ENCODE results near the gene ARHGAP10. TPM values are rescaled to one million over a fixed set of nuclear protein-coding genes. Genes with fewer than 3 reads are reported as not detected.
"Not testable (repeated sequence)": the region's sequence is repeated elsewhere in the genome, so short reads cannot be mapped to it uniquely, and the experiment has no call there.

ARHGAP10 gene
- total RNA-seq, 1 experiment from 2014 or later = 4.8 TPM

- intact Hi-C loops (cut with micrococcal nuclease; ENCODE audit: unreplicated experiment) = no loop called here
- Histone ChIP-seq H3K36me3 (ENCODE audit: insufficient read depth, low read length, poor library complexity, severe bottlenecking) (no peaks in the 10 kb centered on the region), H3K4me1 (ENCODE audit: insufficient read depth, low read length, poor library complexity, severe bottlenecking) (no peaks in the 10 kb centered on the region), H3K27me3 (replicated peaks; ENCODE audit: insufficient read depth, low read depth, low read length, poor library complexity) (no peaks in the 10 kb centered on the region), H3K4me3 (ENCODE audit: low read depth, low read length, poor library complexity, severe bottlenecking) (no peak overlapping the region), H3K9me3 (ENCODE audit: low read depth, low read length, poor library complexity, severe bottlenecking) (no peaks in the 10 kb centered on the region), H3K27ac (ENCODE audit: low read depth, low read length, poor library complexity, severe bottlenecking) (no peak overlapping the region)
- no peak for TF ChIP-seq CTCF (conservative IDR thresholded peaks at IDR 0.05; ENCODE audit: low read depth, low read length)
- TF ChIP-seq EZH2 (IDR thresholded peaks at IDR 0.05; ENCODE audit: borderline replicate concordance, low read depth, low read length, poor library complexity, severe bottlenecking) = no peak
- BruUV-seq (replicated peaks) = no TSS peak
- ChIA-PET POLR2A (ENCODE audit: low non-redundant PET) (no interaction called here), CTCF (no interaction called here)
- DNase-seq (ENCODE audit: low spot score) = no peak
Observed at GRCh38 chr4:147901916-147902315, 170.0 kb downstream of the ARHGAP10 start.

- CTCF ChIA-PET = interaction anchor here (1.3 kb wide), 1 partner anchor 42 kb away, joined by 8 read pairs; no protein-coding TSS in a partner anchor
- no TSS peak for BruUV-seq (replicated peaks)
- Histone ChIP-seq H3K27ac (ENCODE audit: low read depth, low read length, poor library complexity, severe bottlenecking) (peak overlapping the region; percentile 42), H3K9me3 (ENCODE audit: low read depth, low read length, poor library complexity, severe bottlenecking) (no peaks in the 10 kb centered on the region), H3K4me1 (ENCODE audit: insufficient read depth, low read length, poor library complexity, severe bottlenecking) (peaks cover 13% of the 10 kb centered on the region), H3K36me3 (ENCODE audit: insufficient read depth, low read length, poor library complexity, severe bottlenecking) (no peaks in the 10 kb centered on the region), H3K4me3 (ENCODE audit: low read depth, low read length, poor library complexity, severe bottlenecking) (no peak overlapping the region), H3K27me3 (replicated peaks; ENCODE audit: insufficient read depth, low read depth, low read length, poor library complexity) (no peaks in the 10 kb centered on the region)
- TF ChIP-seq CTCF (conservative IDR thresholded peaks at IDR 0.05; ENCODE audit: low read depth, low read length) (no peak), EZH2 (IDR thresholded peaks at IDR 0.05; ENCODE audit: borderline replicate concordance, low read depth, low read length, poor library complexity, severe bottlenecking) (no peak)
- intact Hi-C loops (cut with micrococcal nuclease; ENCODE audit: unreplicated experiment) = no loop called here
- peak; percentile 79 for DNase-seq (ENCODE audit: low spot score)
- POLR2A ChIA-PET (ENCODE audit: low non-redundant PET) = interaction anchor here (0.6 kb wide), 1 partner anchor 737 kb away, joined by 3 read pairs; no protein-coding TSS in a partner anchor
Observed at GRCh38 chr4:147909225-147909624, 177.3 kb downstream of the ARHGAP10 start.

- Histone ChIP-seq H3K9me3 (ENCODE audit: low read depth, low read length, poor library complexity, severe bottlenecking) (no peaks in the 10 kb centered on the region), H3K36me3 (ENCODE audit: insufficient read depth, low read length, poor library complexity, severe bottlenecking) (no peaks in the 10 kb centered on the region), H3K27me3 (replicated peaks; ENCODE audit: insufficient read depth, low read depth, low read length, poor library complexity) (no peaks in the 10 kb centered on the region), H3K27ac (ENCODE audit: low read depth, low read length, poor library complexity, severe bottlenecking) (no peak overlapping the region), H3K4me3 (ENCODE audit: low read depth, low read length, poor library complexity, severe bottlenecking) (no peak overlapping the region), H3K4me1 (ENCODE audit: insufficient read depth, low read length, poor library complexity, severe bottlenecking) (peaks cover 13% of the 10 kb centered on the region)
- no peak for DNase-seq (ENCODE audit: low spot score)
- ChIA-PET CTCF (no interaction called here), POLR2A (ENCODE audit: low non-redundant PET) (interaction anchor here (0.5 kb wide), 1 partner anchor 40 kb away, joined by 3 read pairs; no protein-coding TSS in a partner anchor)
- intact Hi-C loops (cut with micrococcal nuclease; ENCODE audit: unreplicated experiment) = no loop called here
- no TSS peak for BruUV-seq (replicated peaks)
- TF ChIP-seq EZH2 (IDR thresholded peaks at IDR 0.05; ENCODE audit: borderline replicate concordance, low read depth, low read length, poor library complexity, severe bottlenecking) (no peak), CTCF (conservative IDR thresholded peaks at IDR 0.05; ENCODE audit: low read depth, low read length) (no peak)
Observed at GRCh38 chr4:147910315-147910714, 178.4 kb downstream of the ARHGAP10 start.

- H3K36me3 ChIP-seq (ENCODE audit: insufficient read depth, low read length, poor library complexity, severe bottlenecking); H3K27me3 ChIP-seq (replicated peaks; ENCODE audit: insufficient read depth, low read depth, low read length, poor library complexity); POLR2A ChIA-PET (ENCODE audit: low non-redundant PET); H3K4me3 ChIP-seq (ENCODE audit: low read depth, low read length, poor library complexity, severe bottlenecking); BruUV-seq (replicated peaks); H3K27ac ChIP-seq (ENCODE audit: low read depth, low read length, poor library complexity, severe bottlenecking); intact Hi-C loops (cut with micrococcal nuclease; ENCODE audit: unreplicated experiment); CTCF ChIA-PET; DNase-seq (ENCODE audit: low spot score); H3K9me3 ChIP-seq (ENCODE audit: low read depth, low read length, poor library complexity, severe bottlenecking): not testable (repeated sequence)
- H3K4me1 ChIP-seq (ENCODE audit: insufficient read depth, low read length, poor library complexity, severe bottlenecking) = peaks cover 13% of the 10 kb centered on the region
Observed at GRCh38 chr4:147912106-147912505, 180.2 kb downstream of the ARHGAP10 start.

Measured in A673 (cell line).